CD4-positive, alpha-beta T cell treated with Interleukin-17A for 4 hours (primary cell): Measurements from ENCODE around the gene PLXDC1.
"Not testable (repeated sequence)": the region's sequence is repeated elsewhere in the genome, so short reads cannot be mapped to it uniquely, and the experiment has no call there.

ENCODE experiments used
- DNase-seq: peaks from one replicate; pipeline ENCODE4 v3.0.0-alpha.2; 2020; ENCODE audit warnings: mixed read lengths

Gene PLXDC1

DNA sequence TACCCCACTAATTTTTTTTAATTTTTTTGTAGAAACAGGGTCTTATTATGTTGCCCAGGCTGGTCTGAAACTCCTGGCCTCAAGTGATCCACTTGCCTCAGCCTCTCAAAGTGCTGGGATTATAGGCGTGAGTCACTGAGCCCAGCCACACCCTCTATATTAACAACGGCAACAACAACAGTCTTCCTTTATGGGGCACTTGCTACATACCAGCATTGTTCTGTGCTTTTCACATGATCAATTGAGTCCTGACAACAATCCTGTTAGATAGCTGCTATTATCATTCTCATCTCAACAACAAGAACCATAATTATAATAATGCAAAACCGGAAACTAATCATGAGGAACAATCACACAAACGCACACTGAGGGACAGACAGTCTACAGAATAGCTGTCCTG, 27.1 kb upstream of the PLXDC1 start:
- DNase-seq = no peak

- DNase-seq = no peak
Observed at GRCh38 chr17:39177256-39177655, 25.8 kb upstream of the PLXDC1 start.

GRCh38 chr17:39175695-39176093, 24.3 kb upstream of the PLXDC1 start:
- no peak for DNase-seq

- DNase-seq = peak; percentile 89
Observed at GRCh38 chr17:39174920-39175694, 23.7 kb upstream of the PLXDC1 start.

DNA sequence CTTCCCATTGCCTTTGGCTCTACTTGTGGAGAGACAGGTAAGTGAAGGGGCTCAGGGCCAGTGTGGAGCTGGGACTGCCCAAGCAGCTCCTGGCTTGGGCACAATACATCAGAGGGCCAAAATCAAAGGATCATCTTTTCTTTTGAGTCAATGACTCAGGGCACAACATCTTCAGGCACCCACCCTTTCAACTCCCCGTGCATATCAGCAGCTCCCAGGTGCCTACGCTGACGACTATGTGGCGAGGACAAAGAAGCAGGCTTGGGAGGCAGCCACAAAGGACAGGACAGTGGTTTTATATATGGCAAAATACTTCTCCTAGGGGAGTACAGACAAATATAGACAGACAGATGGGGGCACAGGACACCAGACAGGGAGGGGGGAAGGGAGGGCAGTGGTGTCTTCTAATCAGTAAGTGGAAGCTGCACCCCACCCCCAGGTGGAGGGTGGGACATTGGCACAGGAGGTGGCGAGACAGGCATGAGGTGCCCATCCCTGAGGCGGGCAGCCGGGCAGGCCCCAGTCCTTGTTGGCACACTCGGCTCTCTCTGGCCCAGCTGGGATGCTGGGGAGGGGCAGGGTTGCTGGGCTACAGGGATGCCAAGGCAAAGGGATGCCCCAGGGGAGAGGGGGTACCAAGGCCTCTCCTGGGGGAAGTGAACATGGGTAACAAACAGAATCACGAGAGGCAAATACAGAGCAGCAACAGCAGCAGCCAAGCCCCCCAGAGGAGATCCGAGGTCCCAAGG, 22.3 kb upstream of the PLXDC1 start:
- no peak for DNase-seq

- DNase-seq = no peak
Observed at GRCh38 chr17:39173080-39173479, 21.6 kb upstream of the PLXDC1 start.

GRCh38 chr17:39171933-39172332, 20.5 kb upstream of the PLXDC1 start:
- DNase-seq = no peak

DNA sequence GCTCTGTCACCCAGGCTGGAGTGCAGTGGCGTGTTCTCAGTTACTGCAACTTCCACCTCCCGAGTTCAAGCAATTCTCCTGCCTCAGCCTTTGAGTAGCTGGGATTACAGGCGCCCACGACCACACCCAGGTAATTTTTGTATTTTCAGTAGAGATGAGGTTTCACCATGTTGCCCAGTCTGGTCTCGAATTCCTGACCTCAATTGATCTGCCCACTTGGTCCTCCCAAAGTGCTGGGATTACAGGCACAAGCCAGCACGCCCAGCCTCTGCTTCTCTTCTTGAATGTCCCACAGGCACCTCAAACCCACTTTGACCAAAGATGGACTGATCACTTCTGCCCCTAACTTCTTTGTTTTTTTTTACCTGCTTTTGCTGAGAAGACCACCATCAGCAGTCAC, 19.1 kb upstream of the PLXDC1 start:
- DNase-seq = no peak

GRCh38 chr17:39170109-39170508, 18.7 kb upstream of the PLXDC1 start:
- no peak for DNase-seq

DNA sequence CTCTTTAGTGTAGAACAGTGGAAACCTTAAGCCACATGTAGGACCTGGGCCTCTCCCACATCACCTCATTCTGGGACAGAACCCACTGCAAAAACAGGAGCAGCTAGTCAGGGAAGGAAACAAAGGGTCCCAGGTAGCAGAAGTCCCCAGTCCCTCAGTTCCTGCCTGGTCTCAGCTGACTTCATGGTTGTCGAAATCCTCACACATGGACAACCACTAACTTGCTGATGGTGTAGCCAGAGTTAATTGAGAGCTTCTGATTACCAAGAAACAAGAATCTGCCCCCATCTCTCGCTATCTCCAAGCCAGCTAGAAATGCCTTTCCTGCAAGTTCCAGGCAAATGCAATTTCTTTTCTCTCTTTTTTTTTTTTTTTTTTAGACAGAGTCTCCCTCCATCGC, 18.1 kb upstream of the PLXDC1 start:
- no peak for DNase-seq

DNA sequence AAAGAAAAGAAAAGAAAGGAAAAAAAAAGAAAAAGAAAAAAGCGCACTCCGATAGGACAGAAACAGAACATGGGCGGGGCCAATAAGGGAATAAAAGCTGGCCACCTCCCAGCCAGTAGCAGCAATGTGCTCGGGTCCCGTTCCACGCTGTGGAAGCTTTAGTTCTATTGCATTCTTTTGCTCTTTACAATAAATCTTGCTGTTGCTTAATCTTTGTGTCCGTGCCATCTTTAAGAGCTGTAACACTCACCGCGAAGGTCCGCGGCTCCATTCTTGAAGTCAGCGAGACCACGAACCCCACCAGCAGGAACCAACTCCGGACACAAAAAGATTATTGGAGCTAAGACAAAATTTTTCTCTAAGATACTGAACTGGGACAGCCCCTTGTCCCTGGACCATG, 17.7 kb upstream of the PLXDC1 start:
- no peak for DNase-seq

DNA sequence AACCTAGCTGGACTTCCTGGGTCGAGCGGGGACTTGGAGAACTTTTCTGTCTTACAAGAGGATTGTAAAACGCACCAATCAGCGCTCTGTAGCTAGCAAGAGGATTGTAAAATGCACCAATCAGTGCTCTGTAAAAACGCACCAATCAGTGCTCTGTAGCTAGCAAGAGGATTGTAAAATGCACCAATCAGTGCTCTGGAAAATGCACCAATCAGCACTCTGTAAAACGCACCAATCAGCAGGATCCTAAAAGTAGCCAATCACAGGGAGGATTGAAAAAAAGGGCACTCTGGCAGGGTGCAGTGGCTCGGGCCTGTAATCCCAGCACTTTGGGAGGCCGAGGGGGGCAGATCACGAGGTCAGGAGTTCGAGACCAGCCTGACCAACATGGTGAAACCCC, 17.1 kb upstream of the PLXDC1 start:
- not testable (repeated sequence) for DNase-seq

- no peak for DNase-seq
Observed at GRCh38 chr17:39167476-39167875, 16.0 kb upstream of the PLXDC1 start.

- DNase-seq = no peak
Observed at GRCh38 chr17:39166437-39167335, 15.2 kb upstream of the PLXDC1 start.

GRCh38 chr17:39165841-39166349, 14.5 kb upstream of the PLXDC1 start, which contains the start of gene ARL5C:
Gene ARL5C, minus strand, starts transcription at chr17:39166161. Its CDS starts 401 bp downstream, at chr17:39165760.
- DNase-seq = no peak

- DNase-seq = no peak
Observed at GRCh38 chr17:39165178-39165840, 13.9 kb upstream of the PLXDC1 start.

GRCh38 chr17:39164675-39165143, 13.3 kb upstream of the PLXDC1 start:
- peak; percentile 81 for DNase-seq

GRCh38 chr17:39161962-39162361, 10.5 kb upstream of the PLXDC1 start:
- DNase-seq = no peak

DNA sequence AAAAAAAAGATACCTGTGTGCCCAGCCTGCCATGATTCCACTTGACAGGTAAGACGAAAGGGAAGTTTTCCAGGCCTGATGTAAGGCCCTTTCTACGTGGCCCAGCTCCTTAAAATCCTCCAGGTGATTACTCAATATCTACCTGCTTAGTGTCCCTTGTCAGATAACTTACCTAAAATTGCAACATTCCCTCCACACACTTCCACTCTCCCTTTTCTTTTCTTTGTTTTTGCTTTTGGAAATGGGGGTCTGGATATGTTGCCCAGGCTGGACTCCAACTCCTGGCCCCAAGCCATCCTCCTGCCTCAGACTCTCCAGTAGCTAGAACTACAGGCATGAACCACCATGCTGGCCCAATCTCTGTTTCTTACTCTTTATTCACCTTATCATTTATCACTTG, 7.2 kb upstream of the PLXDC1 start:
- no peak for DNase-seq

GRCh38 chr17:39156491-39156890, 5.1 kb upstream of the PLXDC1 start:
- no peak for DNase-seq

DNA sequence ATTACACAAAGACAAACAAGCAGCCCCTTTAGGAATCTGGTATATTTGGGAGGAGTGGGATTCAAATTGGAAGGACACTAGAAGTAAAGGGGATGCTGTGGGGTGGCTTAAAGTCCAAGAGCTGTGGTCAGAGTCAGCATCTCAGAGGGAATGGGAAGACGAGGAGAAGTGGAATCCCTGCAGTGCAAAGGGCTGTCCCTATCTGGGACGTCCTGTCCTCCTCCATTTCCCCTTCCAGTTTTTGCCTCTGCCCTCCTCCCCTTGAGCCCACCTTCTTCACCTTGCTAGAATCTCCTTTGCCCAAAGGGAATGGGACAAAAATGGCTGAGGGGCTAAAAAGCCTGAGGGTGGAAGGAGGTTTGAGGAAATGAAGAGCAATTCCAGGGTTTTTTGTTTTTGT, 4.2 kb upstream of the PLXDC1 start:
- no peak for DNase-seq

GRCh38 chr17:39153599-39154051, 2.2 kb upstream of the PLXDC1 start:
- peak; percentile 93 for DNase-seq
